WERI-Rb-1 (cell line): ENCODE measurements around the gene ZFYVE16.
"Not testable (repeated sequence)": the region's sequence is repeated elsewhere in the genome, so short reads cannot be mapped to it uniquely, and the experiment has no call there.

Experiments
- DNase-seq: peaks from one replicate; pipeline ENCODE4 v3.0.0-alpha.2; 2020
- H3K27ac ChIP-seq: fragments of 250-450 bp; sonication (Bioruptor Pico); 2 replicates; pipeline ENCODE4 v1.5.1; 2020; ENCODE audit warnings: mild to moderate bottlenecking, moderate library complexity
- H3K27me3 ChIP-seq: fragments of 250-450 bp; sonication (Bioruptor Pico); 2 replicates; pipeline ENCODE4 v1.5.1; 2021; ENCODE audit warnings: mild to moderate bottlenecking, low read depth, moderate library complexity; ENCODE audit not compliant: insufficient read depth, severe bottlenecking
- H3K36me3 ChIP-seq: fragments of 250-450 bp; sonication (Bioruptor Pico); 2 replicates; pipeline ENCODE4 v1.5.1; 2020; ENCODE audit warnings: mild to moderate bottlenecking, moderate library complexity
- H3K4me3 ChIP-seq: 2 replicates; pipeline ENCODE4 v1.5.1; 2011; ENCODE audit warnings: low read depth, mild to moderate bottlenecking, control low read depth, low read length
- H3K9me3 ChIP-seq: fragments of 250-450 bp; sonication (Bioruptor Pico); 2 replicates; pipeline ENCODE4 v1.5.1; 2021; ENCODE audit warnings: mild to moderate bottlenecking, moderate library complexity; ENCODE audit not compliant: severe bottlenecking
- CTCF ChIP-seq: IDR thresholded peaks from 2 replicates; pipeline ENCODE4 v1.5.1; 2011; ENCODE audit warnings: low read depth, mild to moderate bottlenecking, control low read depth, inconsistent platforms, low read length

Gene ZFYVE16

GRCh38 chr5:80487829-80488721 lies 80.2 kb downstream of the ZFYVE16 start, which contains the start of gene FAM151B:
Gene FAM151B (plus strand): TSS chr5:80488100. CDS start chr5:80488124, 24 bp downstream.
- H3K4me3 ChIP-seq, result peak within 1 kb of the TSS; percentile 60
- DNase-seq, result peak; percentile 93

GRCh38 chr5:80491296-80491695 lies 83.4 kb downstream of the ZFYVE16 start:
- no peaks in the 10 kb centered on the region for H3K27me3 ChIP-seq
- no peak for TF ChIP-seq CTCF
- no peak overlapping the region for H3K27ac ChIP-seq
- DNase-seq, result no peak
- no peaks in the 10 kb centered on the region for H3K36me3 ChIP-seq
- H3K9me3 ChIP-seq, result no peaks in the 10 kb centered on the region
- H3K4me3 ChIP-seq, result no peak overlapping the region

More at GRCh38 chr5:80487829-80488721, 80.2 kb downstream of the ZFYVE16 start, which contains the start of gene FAM151B:
- Histone ChIP-seq H3K27ac (peak within 1 kb of the TSS; percentile 47), H3K9me3 (no peaks in the 10 kb centered on the region), H3K36me3 (no peaks in the 10 kb centered on the region; the same call in 1 of the 2 replicates), H3K27me3 (no peaks in the 10 kb centered on the region)
- no peak for TF ChIP-seq CTCF

GRCh38 chr5:80492741-80493140 lies 84.9 kb downstream of the ZFYVE16 start:
- Histone ChIP-seq H3K9me3 (no peaks in the 10 kb centered on the region), H3K36me3 (no peaks in the 10 kb centered on the region), H3K4me3 (no peak overlapping the region), H3K27me3 (no peaks in the 10 kb centered on the region), H3K27ac (no peak overlapping the region)
- TF ChIP-seq CTCF, result no peak
- no peak for DNase-seq

- H3K27ac ChIP-seq, H3K27me3 ChIP-seq, H3K36me3 ChIP-seq, H3K4me3 ChIP-seq, H3K9me3 ChIP-seq, DNase-seq: not testable (repeated sequence)
Measured at GRCh38 chr5:80493443-80493842, 85.6 kb downstream of the ZFYVE16 start.

GRCh38 chr5:80495891-80496290 lies 88.0 kb downstream of the ZFYVE16 start:
- Histone ChIP-seq H3K27ac (no peak overlapping the region), H3K9me3 (no peaks in the 10 kb centered on the region), H3K4me3 (no peak overlapping the region), H3K27me3 (no peaks in the 10 kb centered on the region), H3K36me3 (no peaks in the 10 kb centered on the region)
- TF ChIP-seq CTCF, result no peak
- no peak for DNase-seq

- no peaks in the 10 kb centered on the region for H3K9me3 ChIP-seq
- H3K36me3 ChIP-seq, result no peaks in the 10 kb centered on the region
- H3K27ac ChIP-seq, result no peak overlapping the region
- TF ChIP-seq CTCF, result no peak
- no peak overlapping the region for H3K4me3 ChIP-seq
- no peaks in the 10 kb centered on the region for H3K27me3 ChIP-seq
- no peak for DNase-seq
Measured at GRCh38 chr5:80502800-80503199, 94.9 kb downstream of the ZFYVE16 start.
